Right ventricle myocardium superior (tissue), 1 donor: Measurements from ENCODE around the gene SLC23A1. TPM values are rescaled to one million over a fixed set of nuclear protein-coding genes. Genes with fewer than 3 reads are reported as not detected.

Experiments used
- ATAC-seq: fragments of 200-7000 bp; cut with Tn5 transposase; one replicate; pipeline ENCODE4 v1.9.1; 2020; ENCODE audit warnings: mild to moderate bottlenecking; ENCODE audit not compliant: poor library complexity
- DNase-seq: peaks from one replicate; pipeline ENCODE4 v3.0.0-alpha.2; 2020
- intact Hi-C: fragments of 100-400 bp; cut with DNase I; formaldehyde crosslinking; loops from one replicate; pipeline ENCODE4 v1.11.2; 2022
- long read RNA-seq: library from polyadenylated mRNA; unstranded; transcript quantifications from one replicate; pipeline ENCODE4 v2.0.0, GENCODE V29; 2021
- total RNA-seq: library from RNA; stranded (reverse); fragmentation: NEBNext Ultra II Directional; extraction: Animal tissue kit (Norgen Biotek cat#: 25700); gene quantifications from one replicate; pipeline ENCODE4 v1.2.1, GENCODE V29; 2021
- donor health status: DM: no; HTN: yes; CAD: no; lungs with severe emphysema.

SLC23A1 gene
- not detected for total RNA-seq
- long read RNA-seq: 0 reads

DNA sequence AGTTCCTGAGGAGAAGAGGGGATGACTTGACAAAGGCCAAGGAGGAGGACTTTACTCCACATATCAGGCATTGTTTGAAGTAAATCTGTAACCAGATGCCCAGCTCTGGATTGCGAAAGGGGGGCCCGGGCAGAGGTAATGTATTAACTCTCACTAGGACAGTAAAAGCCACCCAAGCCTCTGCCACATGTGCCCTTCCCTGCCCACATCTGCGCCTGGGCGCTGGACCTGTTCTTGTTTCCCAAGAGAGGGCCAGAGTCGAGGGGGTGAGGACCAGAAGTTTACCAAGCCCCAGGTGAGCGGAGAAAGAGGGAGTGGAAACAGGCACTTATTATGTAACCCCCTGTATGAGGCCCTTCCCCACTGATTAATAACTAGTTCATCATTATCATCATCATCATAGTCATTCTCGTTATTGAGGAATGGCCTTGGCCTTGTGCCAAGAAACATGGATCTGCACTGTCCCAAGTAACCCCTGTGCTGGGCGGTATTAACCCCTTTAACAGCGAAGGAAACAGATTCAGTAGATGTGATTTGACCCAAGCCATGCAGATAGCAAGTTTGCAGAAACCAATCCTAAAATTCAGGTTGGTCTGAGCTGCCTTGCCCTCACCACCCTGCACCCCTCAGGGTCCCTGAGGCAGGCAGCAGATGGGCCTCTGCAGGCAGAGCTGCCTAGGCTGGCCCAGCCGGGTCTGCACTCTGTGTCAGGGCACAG lies at the start of gene SLC23A1:
TSS of gene SLC23A1 (minus strand) at position 23 of the 718 bp plus-strand sequence. CDS start 44 bp downstream, outside the sequence.
- DNase-seq (no peak), ATAC-seq (no peak)
- intact Hi-C loops: no loop called here

DNA sequence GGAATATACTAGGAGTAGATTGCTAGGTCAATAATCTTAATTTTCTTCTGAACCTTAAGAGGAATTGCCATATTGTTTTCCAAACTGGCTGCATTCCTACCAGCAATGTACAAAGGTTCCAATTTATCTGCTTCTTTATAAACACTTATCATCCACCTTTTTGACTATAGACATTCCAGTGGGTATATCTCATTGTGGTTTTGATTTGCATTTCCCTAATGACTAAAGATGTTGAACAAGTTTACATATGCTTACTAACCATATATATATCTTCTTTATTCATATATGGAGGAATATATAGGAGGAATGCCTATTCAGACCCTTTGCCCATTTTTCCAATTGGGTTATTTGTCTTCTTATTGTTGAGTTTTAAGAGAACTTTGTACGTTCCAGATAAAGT lies 48.6 kb upstream of the SLC23A1 start:
- DNase-seq (no peak), ATAC-seq (no peak)
- intact Hi-C loops: loop anchor here (1.0 kb wide), 1 partner anchor 10 kb away; no protein-coding TSS in a partner anchor

DNA sequence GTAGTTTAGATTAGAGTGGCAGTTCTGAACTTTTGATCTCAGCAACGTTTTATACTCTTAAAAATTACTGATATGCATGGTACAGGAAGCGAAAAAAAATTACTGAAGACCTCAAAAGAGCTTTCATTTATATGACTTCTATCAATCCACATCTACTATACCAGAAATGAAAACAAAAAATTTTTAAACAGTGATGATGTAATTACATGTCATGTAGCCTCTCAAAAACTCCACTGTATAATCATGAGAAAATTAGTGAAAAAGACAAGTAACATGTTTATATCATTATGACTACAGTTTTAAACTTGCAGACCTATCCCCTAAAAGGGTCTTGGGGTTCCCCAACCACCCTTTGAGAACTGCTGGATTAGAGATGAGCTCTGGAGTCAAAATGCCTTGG lies 46.9 kb upstream of the SLC23A1 start:
- DNase-seq (no peak), ATAC-seq (no peak)
- intact Hi-C loops: no loop called here

DNA sequence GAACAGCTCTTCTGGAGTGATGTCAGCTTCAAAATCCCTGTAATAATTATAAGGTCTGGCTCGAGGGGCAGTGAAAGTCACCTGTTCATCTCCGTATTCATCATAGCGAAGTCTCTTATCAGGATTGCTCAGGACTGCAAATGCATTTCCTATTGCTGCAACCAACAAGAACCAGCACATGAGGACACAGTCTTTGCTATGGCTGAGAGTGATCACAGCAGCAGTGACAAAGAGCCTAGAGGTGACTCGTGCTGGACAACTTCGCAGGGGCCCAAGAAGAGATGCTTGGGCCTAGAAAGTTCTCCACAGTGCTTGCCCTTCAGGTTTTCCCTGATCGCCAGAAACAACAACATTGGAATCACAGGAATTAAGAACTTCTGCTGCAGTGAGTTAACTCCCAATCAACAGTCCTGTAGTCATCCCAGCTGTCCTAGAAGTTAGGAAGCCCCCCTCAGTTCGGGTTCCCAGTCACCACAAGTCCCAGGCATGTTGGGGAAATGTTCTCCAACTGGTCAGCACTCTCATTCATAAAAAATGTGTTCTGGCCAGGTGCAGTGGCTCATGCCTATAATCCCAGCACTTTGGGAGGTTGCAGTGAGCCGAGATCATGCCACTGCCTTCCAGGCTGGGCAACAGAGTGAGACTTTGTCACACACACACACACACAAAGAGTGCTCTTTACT lies 43.2 kb upstream of the SLC23A1 start:
- no peak for ATAC-seq
- no peak for DNase-seq
- intact Hi-C loops: loop anchor here (10.0 kb wide), 1 partner anchor 198 kb away; no protein-coding TSS in a partner anchor

DNA sequence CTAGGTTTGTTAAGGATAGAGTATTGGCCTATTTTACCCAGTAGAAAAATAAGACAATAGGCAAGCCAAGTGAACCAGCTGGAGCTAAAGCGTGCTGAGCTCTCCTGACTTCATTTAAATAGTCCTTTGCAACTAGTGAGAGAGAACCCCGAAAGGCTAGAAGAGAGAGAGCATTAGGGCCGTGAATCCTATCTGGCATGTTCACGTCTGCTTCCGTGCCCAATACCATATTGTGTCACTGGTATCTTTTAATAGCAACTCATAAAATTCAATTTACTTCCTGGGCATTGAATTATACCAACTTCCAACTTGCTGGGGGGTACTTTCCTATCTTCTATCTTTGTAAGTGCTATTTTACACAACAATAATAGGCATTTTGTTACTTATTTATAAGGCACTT lies 42.4 kb upstream of the SLC23A1 start:
- ATAC-seq (no peak), DNase-seq (no peak)
- intact Hi-C loops: loop anchor here (2.0 to 10.0 kb wide), 2 partner anchors 89 to 199 kb away; no protein-coding TSS in a partner anchor

DNA sequence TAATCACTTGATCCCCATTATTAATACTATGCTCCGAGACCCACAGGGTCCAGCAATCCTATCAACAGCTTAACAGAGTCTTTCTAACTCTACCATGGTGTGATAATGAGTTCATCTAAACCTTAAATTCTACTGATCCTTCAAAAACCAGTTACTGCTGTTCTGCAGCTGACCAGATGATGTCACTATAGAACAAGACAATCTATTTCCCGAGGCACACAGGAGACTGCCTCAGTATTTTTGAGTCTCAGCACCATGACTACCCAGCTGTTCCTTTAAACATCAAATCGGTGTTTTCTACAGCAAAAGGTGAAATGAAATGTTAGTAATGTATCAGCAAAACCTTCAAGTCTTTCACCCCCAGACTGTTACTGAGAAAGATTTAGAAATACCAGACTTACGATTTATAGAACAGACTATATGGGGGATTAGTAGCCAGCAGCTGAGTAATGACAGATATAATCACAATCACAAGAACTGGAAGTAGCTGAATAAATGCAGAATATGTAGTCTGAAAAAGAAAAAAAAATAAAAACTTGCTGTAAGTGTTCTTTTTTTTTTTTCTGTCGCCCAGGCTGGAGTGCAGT lies 39.3 kb upstream of the SLC23A1 start:
- intact Hi-C loops: loop anchor here (10.0 kb wide), 1 partner anchor 202 kb away; no protein-coding TSS in a partner anchor
- no peak for DNase-seq
- peak; percentile 21 for ATAC-seq

DNA sequence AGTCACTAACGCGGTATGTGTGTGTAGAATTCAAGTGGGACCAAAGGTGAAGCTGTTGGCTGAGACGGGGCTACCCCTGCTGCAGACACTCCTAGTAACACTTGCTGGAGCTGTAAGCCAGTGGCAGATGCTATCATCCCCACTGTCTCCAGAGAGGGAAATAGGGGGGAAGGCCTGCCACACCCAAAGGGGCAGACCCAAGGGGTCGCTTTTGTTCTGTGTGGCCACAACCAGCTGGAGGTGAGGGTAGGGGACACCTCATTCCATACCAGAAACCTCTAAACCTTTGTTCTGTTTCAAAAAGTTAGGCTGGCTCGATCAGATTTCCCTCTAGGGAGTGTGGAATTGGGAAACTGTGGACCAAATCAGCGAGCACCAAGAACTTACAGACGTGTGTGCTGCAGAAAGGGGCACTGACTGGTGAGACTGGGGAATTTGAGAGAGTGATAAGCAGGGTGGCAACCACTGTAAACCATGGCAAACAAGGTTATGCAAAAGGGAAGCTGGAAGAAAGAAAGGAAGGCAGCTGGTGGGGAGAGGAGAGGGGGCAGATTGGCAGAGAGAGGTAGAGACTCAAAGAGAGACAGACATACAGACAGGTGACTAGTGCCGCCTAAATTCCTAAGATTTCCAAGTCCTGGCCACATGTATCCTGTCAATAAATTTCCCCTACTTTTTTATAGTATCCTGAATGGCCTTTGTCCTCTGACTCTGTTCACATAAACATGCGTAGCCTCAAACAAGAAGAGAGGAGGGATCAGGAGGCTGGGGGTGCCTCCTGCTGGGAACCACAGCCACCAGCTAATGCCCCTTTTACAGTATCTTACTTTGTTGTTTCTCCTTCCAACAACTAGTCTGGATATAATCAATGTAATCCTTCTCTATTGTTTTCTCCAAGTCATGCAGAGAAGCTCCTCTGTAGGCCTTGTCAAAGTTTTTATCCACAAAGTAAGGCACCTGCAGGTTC lies 36.4 kb upstream of the SLC23A1 start:
- DNase-seq (no peak), ATAC-seq (peak; percentile 35)
- intact Hi-C loops: loop anchor here (10.0 kb wide), 2 partner anchors 125 to 205 kb away; partner anchors contain the start of gene MATR3

DNA sequence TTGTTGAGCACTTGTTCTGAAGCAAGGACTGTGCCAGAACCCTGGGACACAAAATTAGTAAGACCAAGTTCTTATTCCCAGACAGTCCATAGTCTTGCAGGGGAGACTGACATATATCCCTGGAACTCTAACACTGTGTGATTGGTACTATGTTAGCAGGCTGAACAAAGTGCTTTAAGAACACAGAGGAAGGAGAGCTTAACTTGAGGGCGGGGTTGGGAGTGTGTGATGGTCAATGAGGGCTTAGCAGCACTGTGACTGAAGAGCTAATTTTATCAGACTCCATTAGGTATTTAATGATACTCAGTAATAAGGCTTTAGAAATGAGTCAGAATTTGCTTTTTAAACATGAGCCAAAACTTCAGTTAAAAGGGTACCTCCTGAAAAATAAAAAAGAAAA lies 35.7 kb upstream of the SLC23A1 start:
- peak; percentile 63 for ATAC-seq
- intact Hi-C loops: loop anchor here (10.0 kb wide), 1 partner anchor 124 kb away; the partner anchor contains the start of gene MATR3
- DNase-seq: no peak

DNA sequence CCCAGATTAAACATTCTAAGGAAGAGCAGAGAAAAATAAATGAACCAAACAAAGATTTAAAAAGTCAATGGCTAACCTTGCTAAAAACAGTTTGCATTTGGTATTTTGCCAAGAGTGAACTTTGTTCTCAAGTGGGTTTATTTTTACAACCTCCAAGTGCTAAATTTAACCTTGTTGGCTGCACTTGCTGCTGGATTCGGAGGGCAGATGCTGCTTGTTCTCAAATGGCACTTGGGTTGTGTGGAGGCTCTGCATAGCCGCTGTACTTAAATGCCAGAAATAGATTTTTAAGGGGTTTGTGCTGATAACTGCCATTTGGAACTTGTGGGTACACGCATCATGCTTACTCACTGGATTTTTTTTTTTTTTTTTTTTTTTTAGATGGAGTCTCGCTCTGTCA lies 34.1 kb upstream of the SLC23A1 start:
- ATAC-seq (peak; percentile 68), DNase-seq (peak; percentile 51)
- intact Hi-C loops: loop anchor here (10.0 kb wide), 1 partner anchor 122 kb away; the partner anchor contains the start of gene MATR3

DNA sequence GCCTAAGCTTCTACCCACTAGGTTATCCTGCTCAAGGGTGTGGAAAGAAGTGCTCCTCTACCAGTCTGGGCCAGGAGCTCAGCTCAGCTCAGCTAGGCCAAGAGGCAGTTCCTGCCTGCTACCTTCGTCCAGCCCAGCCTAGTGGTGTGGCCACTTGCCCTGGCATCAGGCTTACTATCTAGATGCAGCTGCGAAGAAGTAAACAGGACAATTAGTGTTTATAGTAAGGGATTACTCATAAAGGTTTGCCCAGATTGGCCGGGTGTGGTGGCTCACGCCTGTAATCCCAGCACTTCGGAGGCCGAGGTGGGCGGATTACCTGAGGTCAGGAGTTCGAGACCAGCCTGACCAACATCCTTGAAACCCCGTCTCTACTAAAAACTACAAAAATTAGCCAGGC lies 33.6 kb upstream of the SLC23A1 start:
- ATAC-seq (no peak), DNase-seq (no peak)
- intact Hi-C loops: loop anchor here (10.0 kb wide), 1 partner anchor 122 kb away; the partner anchor contains the start of gene MATR3

DNA sequence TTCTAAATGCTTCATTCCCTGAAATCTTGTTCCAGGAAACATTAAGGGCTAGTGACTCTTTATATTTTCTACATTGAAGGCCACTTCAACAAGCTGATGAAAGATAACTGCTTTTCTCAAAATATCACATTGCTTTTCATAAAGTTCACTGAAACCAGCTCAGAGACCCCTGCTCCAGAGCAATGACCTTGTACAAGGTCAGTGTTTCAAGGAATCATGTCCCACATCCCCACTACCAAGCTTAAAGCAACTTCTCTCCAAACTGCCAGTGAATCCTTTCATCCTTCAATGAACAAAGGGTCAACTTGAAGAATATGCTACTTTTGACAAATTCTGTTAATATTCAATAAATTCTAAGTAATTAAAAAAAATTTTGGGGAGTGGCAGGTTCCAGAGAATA lies 32.8 kb upstream of the SLC23A1 start:
- DNase-seq (no peak), ATAC-seq (no peak)
- intact Hi-C loops: loop anchor here (10.0 kb wide), 1 partner anchor 121 kb away; the partner anchor contains the start of gene MATR3

DNA sequence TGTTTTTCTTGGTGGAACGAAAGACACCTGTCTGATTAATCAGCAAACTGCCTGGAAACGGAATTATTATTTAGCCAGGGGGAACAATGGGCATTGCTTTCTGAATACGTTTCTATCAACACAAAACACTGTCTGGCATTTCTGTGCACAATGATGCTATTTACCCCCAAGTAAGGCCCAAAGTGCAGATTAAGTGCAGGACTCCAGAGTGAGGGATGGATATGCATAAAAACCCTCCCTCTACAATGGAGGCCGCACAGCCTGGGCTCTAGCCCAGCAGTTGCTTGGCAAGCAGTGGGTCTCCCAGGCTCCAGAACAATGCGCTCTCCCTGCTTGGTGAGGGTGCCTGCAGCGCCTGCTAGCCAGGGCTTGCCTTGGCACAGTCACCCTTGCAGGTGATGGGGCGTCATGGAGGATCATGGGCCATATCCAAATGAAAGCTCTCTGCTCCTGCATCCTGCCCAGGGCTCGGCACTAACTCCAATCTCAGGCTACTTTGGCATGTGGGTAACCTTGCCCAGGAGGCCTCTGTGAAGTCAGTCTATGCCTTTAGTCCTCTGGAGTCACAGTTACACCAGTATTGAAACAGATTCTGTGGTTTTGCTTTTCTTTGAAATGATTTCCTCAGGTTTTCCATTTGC lies 32.2 kb upstream of the SLC23A1 start:
- intact Hi-C loops: loop anchor here (10.0 kb wide), 1 partner anchor 121 kb away; the partner anchor contains the start of gene MATR3
- ATAC-seq: peak; percentile 67
- peak; percentile 74 for DNase-seq

DNA sequence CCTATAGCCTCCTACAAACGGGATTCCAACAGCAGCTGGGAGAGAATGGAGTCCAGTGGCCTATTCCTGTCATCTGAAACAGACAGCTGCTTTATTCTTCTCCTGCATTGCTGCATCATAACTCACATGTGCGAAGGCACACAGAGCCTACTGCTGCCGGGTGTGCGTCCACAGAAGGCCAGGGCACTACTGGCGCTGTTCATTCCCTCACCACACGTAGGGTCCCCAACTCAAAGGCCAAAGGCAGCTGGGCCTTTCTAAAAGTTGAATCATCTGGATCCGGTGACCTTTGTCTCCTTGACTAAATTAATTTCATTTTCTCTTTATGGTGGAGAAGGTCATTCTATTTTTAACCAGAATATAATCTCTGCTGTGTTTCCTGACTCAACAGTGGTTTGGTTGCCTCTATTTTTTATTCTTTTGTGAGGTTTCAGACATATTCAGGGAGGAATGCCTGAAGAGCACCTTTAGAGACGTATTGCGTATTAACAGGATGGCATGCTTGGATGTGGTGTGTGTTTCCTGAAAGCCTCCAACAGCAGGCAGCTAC lies 31.6 kb upstream of the SLC23A1 start:
- intact Hi-C loops: loop anchor here (10.0 kb wide), 1 partner anchor 120 kb away; the partner anchor contains the start of gene MATR3
- ATAC-seq: no peak
- DNase-seq: no peak

DNA sequence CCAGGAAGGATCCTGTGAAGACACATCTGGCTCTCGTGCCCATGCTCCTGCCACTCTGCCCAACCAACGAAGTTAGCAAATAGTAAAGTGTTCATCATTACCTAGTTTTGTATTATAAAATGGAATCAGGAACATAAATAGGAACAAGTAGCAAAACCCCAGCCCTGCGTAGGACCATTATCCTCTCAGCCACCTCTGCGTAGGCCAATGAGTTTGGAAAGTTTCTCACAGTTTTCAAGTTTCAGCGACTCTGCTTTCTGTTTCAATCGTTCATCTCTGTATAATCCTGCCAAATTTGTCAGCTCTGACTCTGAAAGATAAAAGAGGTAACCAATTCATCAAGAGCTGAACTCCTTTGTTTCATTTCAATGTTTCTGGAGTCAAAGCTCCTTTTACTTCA lies 30.9 kb upstream of the SLC23A1 start:
- DNase-seq: no peak
- intact Hi-C loops: loop anchor here (10.0 kb wide), 1 partner anchor 119 kb away; the partner anchor contains the start of gene MATR3
- no peak for ATAC-seq

DNA sequence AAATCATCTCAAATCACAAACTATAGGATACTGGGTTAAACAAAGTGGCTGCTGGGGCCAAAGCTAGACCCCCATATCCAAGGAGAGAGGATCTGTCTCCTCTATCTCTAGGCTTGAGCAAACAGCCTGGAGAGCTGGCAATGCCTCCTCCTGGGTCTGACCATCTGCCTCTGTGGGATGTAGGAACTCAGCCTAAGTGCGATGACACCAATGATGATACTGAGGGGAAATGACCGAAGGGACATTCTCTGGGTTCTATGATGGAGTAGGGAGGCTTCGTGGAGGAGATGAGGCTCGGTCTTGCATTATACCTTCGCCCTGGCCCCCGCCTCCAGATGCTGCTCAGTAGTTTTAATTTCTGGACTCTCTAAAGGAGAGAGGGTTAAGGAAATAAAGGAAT lies 30.1 kb upstream of the SLC23A1 start:
- ATAC-seq: no peak
- intact Hi-C loops: loop anchor here (10.0 kb wide), 1 partner anchor 118 kb away; the partner anchor contains the start of gene MATR3
- no peak for DNase-seq

DNA sequence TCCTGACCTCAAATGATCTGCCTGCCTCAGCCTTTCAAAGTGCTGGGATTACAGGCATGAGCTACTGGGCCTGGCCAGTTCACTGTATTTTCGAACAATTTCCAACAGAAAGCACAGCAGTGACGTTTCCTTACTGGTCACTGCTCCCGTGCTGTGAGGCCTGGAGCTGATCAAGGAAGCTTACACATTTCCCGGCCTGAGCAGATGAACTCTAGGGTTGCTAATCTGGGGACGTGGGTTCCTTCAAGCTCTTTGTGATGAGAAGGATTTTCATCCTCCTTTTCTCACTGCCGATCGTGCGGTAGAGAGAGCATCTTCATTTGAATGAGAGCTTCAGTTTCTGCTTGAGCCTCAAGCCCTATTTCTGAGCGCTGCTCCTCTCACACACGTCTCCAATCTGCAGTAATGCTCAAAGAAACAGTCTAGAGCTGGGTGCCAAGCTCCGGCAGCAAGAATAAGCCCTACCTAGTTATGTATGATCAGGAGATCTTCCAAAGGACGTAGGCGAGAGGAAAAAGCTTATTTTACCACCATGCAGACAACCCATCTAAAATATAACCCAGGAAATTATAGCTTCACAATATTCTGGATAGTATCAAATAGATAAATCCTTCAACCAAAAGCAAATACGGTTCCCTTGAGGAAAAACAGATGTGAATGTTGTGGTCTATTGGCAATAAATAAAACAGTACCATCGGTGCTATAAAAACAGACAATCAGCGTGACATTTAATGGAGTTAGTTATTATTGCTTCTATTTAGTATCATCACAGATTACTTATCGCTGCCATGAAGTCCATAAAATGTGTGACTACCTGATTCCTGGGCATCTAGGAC lies 28.1 kb upstream of the SLC23A1 start:
- DNase-seq (no peak), ATAC-seq (no peak)
- intact Hi-C loops: loop anchor here (10.0 kb wide), 1 partner anchor 116 kb away; the partner anchor contains the start of gene MATR3
